NCI-H2107 (cell line): Measurements from ENCODE around the gene EPB41L3.

Source experiments
- DNase-seq: peaks from one replicate; lab custom pipeline; 2025; lab: John Stamatoyannopoulos, UW

The EPB41L3 gene

DNA sequence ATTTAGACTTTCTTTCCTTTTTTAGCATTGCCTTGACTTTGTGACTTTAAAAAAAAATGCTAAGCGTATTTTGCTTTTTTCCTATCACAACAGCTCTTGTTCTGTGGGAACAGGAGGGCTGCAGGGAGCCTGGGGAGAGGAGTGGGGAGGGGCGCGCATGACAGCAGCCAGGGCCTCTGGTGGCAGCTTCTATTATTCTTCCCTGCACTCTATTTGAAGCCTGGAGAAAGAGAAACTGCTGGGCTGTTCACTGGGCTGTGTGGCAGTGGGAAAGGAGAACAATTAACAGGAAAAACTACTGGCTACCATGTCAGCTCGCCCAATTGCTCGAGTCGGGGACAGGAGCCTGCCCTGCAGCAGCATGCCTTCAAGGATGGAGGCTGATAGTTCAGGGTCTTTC lies 129.3 kb downstream of the EPB41L3 start:
- no peak for DNase-seq

DNA sequence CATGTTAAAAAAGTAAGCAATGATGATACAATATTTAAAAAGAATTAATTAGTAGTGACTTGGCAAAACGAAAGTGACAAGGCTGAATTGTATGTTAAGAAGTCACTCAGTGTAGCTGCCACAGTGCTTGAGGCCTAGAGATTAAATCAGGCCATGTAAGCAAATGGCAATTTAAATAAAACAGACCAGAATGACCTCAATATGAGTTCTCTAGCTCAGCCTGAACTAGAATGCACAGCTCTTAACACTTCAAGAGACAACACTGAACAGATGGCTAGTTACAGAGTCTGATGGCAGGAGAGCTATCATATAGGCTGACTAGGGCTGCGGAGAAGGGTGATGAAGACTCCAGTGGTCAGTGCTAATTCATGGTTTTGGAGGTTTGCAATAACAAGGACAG lies 130.3 kb downstream of the EPB41L3 start:
- DNase-seq: no peak

GRCh38 chr18:5410582-5410981 lies 133.2 kb downstream of the EPB41L3 start:
- DNase-seq: no peak

DNA sequence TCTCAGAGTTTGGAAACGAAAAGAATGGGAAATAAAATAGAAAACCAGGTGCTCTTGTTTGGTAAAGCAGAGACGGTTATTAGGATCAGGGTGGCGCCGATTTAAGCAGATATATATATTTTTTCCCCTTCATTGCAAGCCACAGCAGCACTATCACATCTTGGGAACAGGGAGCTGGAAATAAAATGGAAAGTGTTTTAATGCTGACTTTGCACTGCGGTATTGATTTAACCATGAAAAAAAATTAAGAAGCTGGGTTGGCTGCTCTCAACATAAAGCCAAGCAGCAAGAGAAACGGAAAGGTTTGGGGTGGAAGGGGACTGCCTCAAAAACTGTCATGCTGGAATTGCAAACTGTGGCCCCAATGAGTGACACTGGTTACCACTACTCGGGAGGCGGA lies 145.5 kb downstream of the EPB41L3 start:
- no peak for DNase-seq

GRCh38 chr18:5397102-5397501 lies 146.7 kb downstream of the EPB41L3 start:
- DNase-seq: no peak

- DNase-seq: no peak
These were observed 147.8 kb downstream of the EPB41L3 start for GRCh38 chr18:5395860-5396448.

- no peak for DNase-seq
These were observed 150.0 kb downstream of the EPB41L3 start for GRCh38 chr18:5393779-5394178.

- DNase-seq: no peak
These were observed 152.4 kb downstream of the EPB41L3 start for GRCh38 chr18:5391409-5391808.

- no peak for DNase-seq
These were observed 154.4 kb downstream of the EPB41L3 start for GRCh38 chr18:5389356-5389755.

DNA sequence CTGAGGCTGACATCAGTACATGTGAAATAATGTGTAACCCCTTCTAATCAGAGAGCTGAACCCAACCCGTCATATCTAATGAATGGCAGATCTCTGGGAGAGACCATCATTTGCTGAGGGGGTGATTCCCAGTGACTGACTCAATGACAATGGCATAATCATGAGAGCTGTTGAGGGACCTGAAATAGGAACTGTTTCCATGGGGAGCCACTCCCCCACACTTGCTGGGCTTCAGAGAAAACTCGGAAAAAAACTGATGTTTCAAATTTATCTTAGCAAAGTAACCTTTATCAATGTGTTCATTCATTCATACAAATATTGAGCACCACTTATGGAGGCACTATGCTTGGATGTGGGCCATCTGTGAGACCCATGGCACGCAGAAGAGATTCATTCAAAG lies 154.9 kb downstream of the EPB41L3 start:
- no peak for DNase-seq

GRCh38 chr18:5380586-5380985 lies 163.2 kb downstream of the EPB41L3 start:
- no peak for DNase-seq

GRCh38 chr18:5376986-5377385 lies 166.8 kb downstream of the EPB41L3 start:
- no peak for DNase-seq

DNA sequence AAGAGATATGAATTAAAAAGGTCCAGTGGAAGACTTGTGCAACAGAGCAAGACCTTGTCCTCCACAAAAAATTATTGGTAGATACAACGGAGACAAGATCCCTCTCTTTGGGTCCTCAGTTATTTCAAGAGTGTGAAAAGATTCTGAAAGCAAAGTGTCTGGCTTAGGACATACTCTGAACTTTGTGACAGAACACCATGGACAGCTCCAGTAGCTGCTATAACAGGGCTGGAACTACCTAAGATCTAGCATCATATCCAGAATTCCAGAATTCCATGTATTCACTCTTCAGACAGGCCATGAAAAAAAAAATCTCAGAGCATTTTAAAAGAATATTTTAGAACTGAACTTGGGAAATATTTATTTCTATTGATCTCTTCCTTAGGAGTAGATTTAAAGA lies 173.5 kb downstream of the EPB41L3 start:
- DNase-seq: no peak

DNA sequence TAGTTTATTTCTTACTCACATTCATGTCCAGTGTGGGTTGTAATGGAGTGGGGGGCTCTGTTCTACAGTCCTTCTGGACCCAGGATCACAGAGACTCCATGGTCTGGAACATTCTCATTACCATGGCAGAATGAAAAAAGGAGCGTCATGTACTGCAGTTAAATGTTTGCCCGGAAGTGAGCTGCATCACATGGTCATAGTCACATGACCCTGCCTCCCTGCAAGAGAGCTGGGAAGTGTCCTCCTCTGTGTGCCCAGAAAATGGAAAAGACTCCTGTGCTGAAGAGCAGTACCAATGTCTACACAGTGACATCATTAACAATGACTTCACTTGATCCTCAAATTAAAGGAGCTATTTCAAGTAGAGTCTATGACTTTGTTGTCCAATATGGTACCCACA lies 174.3 kb downstream of the EPB41L3 start:
- no peak for DNase-seq

DNA sequence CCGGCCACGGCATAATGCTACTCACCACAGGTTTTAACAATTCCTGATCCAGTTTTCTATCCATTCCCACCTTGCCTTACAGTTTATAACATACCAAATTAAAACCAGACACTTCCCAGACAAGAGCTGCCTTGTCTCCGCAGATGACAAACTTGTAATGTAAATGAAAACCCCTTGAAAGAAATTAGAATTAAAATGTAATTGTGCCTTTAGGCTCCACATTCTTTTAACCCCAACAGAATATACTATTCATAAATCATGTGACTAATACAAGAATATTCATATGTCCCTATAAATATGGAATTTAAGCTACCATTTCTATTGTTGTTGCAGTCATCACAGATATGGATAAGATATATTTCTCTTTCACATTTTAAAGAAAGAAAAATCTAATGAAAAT lies 178.4 kb downstream of the EPB41L3 start:
- DNase-seq: no peak

DNA sequence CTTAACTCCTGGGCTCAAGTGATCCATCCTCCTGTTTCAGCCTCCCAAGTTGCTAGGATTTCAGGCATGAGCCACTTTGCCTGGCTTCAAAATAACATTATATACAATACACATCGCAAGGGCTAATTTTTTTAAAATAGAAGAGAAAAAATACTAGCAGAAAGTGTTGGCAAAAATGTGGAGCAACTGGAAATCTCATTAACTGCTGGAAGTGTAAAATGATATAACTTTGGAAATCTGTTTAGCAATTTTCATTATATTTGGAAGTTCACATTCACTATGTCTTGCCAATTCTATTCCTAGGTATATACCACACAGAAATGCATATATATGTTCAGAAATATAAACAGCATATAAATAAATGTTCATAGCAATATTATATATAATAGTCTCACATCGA lies 193.2 kb downstream of the EPB41L3 start:
- no peak for DNase-seq
